Activated CD4-positive, alpha-beta T cell treated with anti-CD3 and anti-CD28 coated beads for 1 hour (primary cell): ENCODE results near the gene ZNF580.

Source experiments
- DNase-seq: peaks from one replicate; pipeline ENCODE4 v3.0.0-alpha.2; 2020

Gene ZNF580

GRCh38 chr19:55679343-55680257, 38.8 kb downstream of the ZNF580 start:
- DNase-seq = no peak

- no peak for DNase-seq
These were observed 39.7 kb downstream of the ZNF580 start for GRCh38 chr19:55680339-55681130.

- DNase-seq = no peak
These were observed 40.6 kb downstream of the ZNF580 start for GRCh38 chr19:55681131-55682092.

DNA sequence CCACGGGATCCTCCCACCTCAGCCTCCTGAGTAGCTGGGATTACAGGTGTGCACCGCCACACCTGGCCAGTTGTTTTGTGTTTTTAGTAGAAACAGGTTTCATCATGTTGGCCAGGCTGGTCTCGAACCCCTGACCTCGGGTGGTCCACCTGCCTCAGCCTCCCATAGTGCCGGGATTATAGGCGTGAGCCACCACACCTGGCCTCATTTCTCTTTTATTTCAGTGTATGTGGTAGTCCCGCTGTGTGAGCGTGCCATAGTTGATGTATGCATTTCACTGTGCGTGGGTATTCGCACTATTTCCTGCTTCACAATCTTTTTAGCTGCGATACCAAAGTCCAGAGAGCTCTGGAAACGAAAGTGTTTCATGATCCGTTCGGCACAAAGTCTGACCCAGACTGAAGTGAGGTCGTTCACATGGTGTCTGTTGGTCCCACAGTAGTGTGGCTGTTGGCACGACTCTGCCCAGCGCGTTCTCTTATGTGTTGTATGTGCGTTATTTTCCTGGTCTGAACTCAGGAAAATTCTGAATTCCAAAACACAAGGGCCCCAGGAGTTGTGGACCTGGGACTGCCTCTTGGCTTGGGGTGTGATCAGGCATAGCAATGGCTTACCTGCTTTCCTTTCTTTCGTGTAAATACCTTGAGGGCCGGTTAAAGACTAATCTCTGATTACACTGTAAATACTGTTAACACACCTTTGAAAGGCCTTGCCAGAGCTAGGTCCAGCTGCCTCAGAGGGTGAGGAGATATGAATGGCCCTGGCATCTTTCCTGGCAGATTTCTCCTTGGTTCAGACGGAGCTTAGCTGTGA, 42.9 kb downstream of the ZNF580 start:
- no peak for DNase-seq

DNA sequence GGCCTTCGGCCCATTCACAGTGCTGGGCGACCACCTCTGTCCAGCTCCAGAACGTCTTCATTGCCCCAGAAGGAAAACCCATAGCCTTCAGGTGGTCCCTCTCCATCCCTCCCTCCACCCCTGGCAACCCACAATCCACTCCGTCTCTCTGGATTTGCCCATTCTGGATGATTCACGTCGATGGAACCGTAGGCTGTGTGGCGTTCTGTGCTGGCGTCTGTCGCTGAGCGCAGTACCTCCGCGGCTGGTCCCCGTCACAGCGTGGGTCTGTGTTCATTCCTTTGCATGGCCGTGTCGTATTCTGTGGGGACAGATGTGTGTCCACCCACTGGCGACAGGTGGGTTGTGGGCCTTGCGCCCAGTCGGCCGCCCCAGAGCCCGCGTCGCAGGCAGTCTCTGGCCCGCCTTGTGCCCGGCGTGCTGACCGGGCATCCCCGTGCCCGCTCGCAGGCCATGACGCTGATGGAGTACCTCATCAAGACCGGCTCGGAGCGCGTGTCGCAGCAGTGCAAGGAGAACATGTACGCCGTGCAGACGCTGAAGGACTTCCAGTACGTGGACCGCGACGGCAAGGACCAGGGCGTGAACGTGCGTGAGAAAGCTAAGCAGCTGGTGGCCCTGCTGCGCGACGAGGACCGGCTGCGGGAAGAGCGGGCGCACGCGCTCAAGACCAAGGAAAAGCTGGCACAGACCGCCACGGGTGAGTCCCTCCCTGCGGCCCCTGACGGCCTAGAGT, 44.3 kb downstream of the ZNF580 start:
- DNase-seq = no peak

DNA sequence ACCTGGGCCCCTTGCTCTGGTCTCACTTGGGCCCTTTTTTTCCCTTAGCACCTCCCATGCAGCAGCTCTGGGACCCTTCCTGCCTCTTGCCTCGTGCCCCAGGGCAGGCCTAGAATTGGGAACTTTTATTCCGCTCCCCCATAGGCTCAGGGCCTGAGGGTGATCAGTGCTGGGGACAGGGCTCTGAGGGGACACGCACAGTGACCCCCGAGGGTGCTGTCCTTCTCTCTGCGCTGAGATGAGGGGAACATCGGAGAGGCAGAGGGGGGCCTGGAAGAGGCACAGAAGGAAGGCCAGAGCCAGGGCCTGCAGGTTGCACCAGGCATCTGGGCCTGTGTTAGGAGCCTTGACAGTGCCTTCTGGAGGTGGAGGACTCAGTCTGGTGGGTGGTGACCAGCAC, 45.0 kb downstream of the ZNF580 start:
- no peak for DNase-seq

- no peak for DNase-seq
These were observed 45.7 kb downstream of the ZNF580 start for GRCh38 chr19:55686311-55687050.

GRCh38 chr19:55687281-55688201, 46.7 kb downstream of the ZNF580 start:
- no peak for DNase-seq

DNA sequence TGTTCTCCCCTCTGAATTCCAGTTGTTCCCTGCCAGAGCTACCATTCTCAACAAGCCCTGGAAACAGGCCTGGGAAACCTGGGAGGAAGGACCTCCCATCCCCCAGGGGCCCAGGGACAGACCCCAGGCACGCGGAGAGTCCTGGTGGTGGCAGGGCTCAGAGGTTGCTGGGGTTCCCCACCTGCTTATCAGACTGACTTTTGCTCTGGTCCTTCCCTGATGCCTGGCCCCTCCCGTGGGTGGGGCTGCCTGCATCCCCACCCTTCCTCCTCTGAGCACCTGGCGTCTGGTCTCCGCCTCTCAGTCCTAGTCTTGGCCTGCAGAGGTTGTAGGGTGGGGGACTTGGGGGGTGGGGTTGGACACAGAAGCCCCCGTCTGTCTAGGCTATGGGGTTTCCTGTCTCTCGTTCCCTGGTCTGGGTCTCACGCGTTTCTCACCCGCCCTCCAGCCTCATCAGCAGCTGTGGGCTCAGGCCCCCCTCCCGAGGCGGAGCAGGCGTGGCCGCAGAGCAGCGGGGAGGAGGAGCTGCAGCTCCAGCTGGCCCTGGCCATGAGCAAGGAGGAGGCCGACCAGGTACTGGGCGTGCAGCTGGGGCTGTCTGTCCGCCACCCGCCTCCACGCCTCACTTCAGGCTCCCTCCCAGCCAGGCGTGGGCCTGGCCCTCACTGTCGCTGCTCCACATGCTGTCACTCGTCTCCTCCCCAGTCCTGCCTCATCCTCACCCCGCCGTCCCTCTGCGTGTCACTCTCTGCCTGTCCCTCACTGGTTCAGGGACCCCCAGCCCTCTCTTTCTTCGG, 47.8 kb downstream of the ZNF580 start:
- DNase-seq = no peak

DNA sequence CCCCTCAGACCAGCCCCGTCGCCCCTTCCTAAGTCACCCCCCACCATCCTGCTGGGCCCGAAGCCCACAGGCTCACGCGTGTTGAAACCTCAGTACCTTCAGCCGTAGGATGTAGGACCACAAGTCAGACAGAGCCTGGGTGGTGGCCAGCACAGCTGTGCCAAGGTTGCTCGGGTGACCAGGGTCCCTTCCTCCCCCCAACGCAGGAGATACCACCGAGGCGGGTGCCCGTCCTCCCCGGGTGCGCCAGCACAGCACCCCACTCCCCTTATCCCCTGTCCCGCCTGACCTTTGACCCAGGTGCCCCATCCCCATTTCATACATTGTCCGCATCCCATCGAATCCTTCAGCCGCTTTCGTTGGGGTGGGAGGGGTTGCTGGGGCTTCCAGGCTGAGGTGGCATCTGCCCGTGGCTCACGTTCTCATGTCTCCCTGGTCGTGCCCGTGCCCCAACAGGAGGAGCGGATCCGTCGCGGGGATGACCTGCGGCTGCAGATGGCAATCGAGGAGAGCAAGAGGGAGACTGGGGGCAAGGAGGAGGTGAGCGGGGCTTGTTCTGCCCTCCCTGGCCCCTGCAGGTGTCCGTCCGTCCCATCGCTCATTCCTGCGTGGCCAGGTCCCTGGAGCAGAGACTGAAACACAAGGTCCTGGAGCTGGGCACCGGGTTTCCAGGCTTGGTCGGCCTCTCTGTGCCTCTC, 48.8 kb downstream of the ZNF580 start:
- DNase-seq = no peak

- DNase-seq = no peak
These were observed 49.4 kb downstream of the ZNF580 start for GRCh38 chr19:55690109-55690768.

DNA sequence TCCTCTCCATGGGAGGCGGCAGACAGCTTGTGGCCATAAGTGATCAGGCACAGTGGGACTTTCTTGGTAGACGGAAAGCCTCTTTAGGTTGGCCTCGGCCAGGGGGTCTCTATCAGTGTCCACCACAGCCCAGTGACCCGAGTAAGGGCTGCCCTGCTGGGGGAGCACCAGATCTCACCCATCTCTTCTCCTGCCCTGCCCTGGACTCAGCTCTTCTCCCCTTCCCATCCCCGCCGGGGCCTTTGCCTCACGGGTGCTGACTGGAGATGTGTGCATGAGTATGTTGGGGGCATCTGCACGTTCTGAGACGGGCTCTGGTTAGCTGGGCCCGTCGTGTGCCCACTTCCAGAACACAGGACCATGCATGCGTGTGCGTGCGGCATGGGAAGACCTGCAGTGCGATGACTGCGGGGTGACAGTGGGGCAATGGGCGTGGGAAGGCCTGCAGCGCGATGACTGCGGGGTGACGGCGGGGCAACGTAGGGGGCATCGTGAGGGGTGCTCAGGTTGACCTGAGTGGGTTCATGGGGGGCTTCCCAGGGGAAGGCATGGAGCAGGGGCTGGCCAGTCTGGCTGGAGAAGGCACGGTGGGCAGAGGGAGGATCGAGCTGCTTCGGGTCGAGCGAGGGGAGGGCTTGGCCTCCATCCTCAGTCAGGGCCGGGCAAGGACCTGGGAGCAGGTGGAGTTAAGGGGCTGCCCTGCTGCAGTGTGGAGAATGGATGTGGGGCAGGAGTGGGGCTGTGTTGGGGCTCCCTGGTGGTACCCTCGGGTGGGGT, 50.2 kb downstream of the ZNF580 start:
- no peak for DNase-seq

DNA sequence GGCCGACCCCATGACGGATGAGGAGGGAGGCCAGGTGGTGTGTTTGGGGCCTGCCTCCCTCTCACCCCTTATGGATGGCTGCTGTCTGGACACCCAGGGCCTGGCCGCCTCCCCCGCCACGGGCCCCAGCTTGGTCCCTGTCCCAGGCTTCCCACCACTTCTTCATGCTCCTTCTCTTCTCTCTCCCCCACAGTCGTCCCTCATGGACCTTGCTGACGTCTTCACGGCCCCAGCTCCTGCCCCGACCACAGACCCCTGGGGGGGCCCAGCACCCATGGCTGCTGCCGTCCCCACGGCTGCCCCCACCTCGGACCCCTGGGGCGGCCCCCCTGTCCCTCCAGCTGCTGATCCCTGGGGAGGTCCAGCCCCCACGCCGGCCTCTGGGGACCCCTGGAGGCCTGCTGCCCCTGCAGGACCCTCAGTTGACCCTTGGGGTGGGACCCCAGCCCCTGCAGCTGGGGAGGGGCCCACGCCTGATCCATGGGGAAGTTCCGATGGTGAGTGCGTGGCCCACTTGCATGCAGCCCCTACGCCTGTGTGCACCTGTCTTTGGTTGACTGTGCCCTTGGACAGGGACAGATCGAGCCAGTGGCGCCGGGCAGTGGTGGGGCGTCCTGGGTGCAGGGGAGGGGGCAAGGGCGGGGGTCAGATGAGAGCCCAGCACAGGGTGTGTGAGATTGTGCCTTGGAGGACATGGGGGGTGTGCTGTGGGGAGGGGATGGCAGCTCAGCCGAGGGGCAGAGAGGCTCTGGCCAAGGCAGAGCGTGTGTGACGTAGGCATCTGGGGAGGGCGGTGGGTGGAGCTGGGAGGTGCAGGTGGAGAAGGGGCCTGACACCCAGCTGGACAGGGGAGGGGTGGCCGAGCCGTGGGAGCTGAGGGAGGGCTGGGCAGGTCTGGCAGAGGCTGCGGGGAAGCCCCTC, 51.0 kb downstream of the ZNF580 start:
- DNase-seq = no peak

DNA sequence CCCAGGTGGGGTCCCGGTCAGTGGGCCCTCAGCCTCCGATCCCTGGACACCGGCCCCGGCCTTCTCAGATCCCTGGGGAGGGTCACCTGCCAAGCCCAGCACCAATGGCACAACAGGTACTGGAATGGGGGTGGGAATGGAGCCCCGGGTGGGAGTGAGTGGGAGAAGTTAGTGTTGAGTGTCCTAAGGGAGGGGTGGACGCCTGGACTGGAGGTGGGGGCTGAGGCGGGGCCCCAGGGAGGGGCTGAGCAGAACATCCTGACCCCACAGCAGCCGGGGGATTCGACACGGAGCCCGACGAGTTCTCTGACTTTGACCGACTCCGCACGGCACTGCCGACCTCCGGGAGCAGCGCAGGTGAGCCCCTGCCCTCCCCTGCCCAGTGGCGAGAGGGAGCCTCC, 51.9 kb downstream of the ZNF580 start:
- no peak for DNase-seq
